ENCODE data around the gene CEPT1. TPM values are rescaled to one million over a fixed set of nuclear protein-coding genes. Genes with fewer than 3 reads are reported as not detected.
A peak's percentile ranks its signal among the peaks of the same experiment; 100 is the strongest.

CEPT1 gene
- total and polyA plus RNA-seq, 9 of the 15 experiments (the other 6 are each of a cell fraction or from before 2014, with no cell fraction given), result 24.4 to 72.6 (median 42.4) TPM

DNA sequence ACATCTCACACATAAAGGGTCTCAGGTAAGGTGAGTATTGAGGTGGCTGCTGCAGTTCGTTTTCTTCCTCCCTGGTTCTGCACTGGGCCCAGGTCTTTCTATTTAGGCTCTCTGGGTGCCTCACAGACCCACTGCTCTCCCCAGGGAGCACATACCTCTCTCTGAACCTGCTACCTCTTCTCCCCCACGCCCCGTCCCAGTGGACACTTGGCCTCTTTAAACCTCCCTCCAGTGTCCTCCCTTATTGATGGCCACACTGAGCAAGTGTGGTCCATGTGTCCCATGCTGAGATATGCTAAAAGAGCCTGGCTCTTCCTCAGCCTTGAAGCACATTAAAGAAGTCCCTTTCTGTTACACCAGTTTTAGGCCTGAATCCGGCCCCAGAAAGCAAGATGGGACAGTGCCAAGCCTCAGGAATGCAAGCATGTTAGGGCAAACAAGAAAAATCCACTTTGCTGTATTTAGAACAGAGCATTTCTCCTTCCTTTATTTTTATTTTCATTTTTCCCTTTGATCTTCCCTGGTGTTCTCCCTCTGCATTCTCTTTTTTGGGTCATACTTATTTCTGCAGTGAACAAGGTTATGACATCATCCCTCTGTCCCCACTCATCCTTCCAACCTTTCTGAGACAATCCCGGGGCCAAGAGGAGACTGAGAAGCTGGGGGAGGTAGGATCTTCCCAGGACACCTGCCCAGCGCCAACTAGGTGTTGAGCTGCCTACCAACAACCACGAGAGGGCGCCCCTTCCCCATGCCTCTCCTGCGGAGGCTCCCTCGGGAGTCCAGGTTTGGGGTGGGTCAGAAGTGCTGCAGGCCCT lies 82.5 kb downstream of the CEPT1 start (continued):
- TF ChIP-seq, protein P1, sequence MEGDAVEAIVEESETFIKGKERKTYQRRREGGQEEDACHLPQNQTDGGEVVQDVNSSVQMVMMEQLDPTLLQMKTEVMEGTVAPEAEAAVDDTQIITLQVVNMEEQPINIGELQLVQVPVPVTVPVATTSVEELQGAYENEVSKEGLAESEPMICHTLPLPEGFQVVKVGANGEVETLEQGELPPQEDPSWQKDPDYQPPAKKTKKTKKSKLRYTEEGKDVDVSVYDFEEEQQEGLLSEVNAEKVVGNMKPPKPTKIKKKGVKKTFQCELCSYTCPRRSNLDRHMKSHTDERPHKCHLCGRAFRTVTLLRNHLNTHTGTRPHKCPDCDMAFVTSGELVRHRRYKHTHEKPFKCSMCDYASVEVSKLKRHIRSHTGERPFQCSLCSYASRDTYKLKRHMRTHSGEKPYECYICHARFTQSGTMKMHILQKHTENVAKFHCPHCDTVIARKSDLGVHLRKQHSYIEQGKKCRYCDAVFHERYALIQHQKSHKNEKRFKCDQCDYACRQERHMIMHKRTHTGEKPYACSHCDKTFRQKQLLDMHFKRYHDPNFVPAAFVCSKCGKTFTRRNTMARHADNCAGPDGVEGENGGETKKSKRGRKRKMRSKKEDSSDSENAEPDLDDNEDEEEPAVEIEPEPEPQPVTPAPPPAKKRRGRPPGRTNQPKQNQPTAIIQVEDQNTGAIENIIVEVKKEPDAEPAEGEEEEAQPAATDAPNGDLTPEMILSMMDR (IDR thresholded peaks at IDR 0.05 in 2 of 3, conservative IDR thresholded peaks at IDR 0.05 in 1 of 3; ENCODE audit: insufficient read depth in 2 of 3, low read depth in 1 of 3, low read length in 3 of 3), result peak; percentile 95 to 97 (median 95)
- no peak for TF ChIP-seq NFE2L1 (tag; IDR thresholded peaks at IDR 0.05; ENCODE audit: borderline replicate concordance, low read depth)
- no peak for TF ChIP-seq NR2F6 (CRISPR knock-in tag; IDR thresholded peaks at IDR 0.05)
- TF ChIP-seq ZNF23 (CRISPR knock-in tag; IDR thresholded peaks at IDR 0.05), result no peak
- TF ChIP-seq, protein P2, sequence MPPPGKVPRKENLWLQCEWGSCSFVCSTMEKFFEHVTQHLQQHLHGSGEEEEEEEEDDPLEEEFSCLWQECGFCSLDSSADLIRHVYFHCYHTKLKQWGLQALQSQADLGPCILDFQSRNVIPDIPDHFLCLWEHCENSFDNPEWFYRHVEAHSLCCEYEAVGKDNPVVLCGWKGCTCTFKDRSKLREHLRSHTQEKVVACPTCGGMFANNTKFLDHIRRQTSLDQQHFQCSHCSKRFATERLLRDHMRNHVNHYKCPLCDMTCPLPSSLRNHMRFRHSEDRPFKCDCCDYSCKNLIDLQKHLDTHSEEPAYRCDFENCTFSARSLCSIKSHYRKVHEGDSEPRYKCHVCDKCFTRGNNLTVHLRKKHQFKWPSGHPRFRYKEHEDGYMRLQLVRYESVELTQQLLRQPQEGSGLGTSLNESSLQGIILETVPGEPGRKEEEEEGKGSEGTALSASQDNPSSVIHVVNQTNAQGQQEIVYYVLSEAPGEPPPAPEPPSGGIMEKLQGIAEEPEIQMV (tag; conservative IDR thresholded peaks at IDR 0.05; ENCODE audit: low read depth), result no peak
- no peak for TF ChIP-seq PHB (CRISPR knock-in tag; IDR thresholded peaks at IDR 0.05)
- TF ChIP-seq, protein P3, sequence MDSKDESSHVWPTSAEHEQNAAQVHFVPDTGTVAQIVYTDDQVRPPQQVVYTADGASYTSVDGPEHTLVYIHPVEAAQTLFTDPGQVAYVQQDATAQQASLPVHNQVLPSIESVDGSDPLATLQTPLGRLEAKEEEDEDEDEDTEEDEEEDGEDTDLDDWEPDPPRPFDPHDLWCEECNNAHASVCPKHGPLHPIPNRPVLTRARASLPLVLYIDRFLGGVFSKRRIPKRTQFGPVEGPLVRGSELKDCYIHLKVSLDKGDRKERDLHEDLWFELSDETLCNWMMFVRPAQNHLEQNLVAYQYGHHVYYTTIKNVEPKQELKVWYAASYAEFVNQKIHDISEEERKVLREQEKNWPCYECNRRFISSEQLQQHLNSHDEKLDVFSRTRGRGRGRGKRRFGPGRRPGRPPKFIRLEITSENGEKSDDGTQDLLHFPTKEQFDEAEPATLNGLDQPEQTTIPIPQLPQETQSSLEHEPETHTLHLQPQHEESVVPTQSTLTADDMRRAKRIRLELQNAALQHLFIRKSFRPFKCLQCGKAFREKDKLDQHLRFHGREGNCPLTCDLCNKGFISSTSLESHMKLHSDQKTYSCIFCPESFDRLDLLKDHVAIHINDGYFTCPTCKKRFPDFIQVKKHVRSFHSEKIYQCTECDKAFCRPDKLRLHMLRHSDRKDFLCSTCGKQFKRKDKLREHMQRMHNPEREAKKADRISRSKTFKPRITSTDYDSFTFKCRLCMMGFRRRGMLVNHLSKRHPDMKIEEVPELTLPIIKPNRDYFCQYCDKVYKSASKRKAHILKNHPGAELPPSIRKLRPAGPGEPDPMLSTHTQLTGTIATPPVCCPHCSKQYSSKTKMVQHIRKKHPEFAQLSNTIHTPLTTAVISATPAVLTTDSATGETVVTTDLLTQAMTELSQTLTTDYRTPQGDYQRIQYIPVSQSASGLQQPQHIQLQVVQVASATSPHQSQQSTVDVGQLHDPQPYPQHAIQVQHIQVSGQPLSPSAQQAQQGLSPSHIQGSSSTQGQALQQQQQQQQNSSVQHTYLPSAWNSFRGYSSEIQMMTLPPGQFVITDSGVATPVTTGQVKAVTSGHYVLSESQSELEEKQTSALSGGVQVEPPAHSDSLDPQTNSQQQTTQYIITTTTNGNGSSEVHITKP (IDR thresholded peaks at IDR 0.05; ENCODE audit: partially characterized antibody), result no peak
- TF ChIP-seq NR4A1 (CRISPR knock-in tag; IDR thresholded peaks at IDR 0.05), result no peak
- no peak for TF ChIP-seq NR4A1 (tag; IDR thresholded peaks at IDR 0.05)
- no peak for TF ChIP-seq ESRRB (CRISPR knock-in tag; IDR thresholded peaks at IDR 0.05; ENCODE audit: borderline replicate concordance)
- peak; percentile 44; the same call in 1 of the 2 replicates for TF ChIP-seq CREM (IDR thresholded peaks at IDR 0.05; ENCODE audit: low read depth)
- TF ChIP-seq ZKSCAN8 (CRISPR knock-in tag; IDR thresholded peaks at IDR 0.05), result no peak
- TF ChIP-seq POU5F1 (IDR thresholded peaks at IDR 0.05; ENCODE audit: borderline replicate concordance, low read depth, low read length, partially characterized antibody), result no peak
- no peak for TF ChIP-seq SIX5 (IDR thresholded peaks at IDR 0.05; ENCODE audit: borderline replicate concordance in 1 of 2, insufficient read depth in 1 of 2, low read depth in 1 of 2, low read length in 2 of 2)
- TF ChIP-seq, protein P4, sequence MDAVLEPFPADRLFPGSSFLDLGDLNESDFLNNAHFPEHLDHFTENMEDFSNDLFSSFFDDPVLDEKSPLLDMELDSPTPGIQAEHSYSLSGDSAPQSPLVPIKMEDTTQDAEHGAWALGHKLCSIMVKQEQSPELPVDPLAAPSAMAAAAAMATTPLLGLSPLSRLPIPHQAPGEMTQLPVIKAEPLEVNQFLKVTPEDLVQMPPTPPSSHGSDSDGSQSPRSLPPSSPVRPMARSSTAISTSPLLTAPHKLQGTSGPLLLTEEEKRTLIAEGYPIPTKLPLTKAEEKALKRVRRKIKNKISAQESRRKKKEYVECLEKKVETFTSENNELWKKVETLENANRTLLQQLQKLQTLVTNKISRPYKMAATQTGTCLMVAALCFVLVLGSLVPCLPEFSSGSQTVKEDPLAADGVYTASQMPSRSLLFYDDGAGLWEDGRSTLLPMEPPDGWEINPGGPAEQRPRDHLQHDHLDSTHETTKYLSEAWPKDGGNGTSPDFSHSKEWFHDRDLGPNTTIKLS (IDR thresholded peaks at IDR 0.05; ENCODE audit: borderline replicate concordance, low read depth), result no peak
- TF ChIP-seq, protein P5, sequence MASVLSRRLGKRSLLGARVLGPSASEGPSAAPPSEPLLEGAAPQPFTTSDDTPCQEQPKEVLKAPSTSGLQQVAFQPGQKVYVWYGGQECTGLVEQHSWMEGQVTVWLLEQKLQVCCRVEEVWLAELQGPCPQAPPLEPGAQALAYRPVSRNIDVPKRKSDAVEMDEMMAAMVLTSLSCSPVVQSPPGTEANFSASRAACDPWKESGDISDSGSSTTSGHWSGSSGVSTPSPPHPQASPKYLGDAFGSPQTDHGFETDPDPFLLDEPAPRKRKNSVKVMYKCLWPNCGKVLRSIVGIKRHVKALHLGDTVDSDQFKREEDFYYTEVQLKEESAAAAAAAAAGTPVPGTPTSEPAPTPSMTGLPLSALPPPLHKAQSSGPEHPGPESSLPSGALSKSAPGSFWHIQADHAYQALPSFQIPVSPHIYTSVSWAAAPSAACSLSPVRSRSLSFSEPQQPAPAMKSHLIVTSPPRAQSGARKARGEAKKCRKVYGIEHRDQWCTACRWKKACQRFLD (CRISPR knock-in tag; IDR thresholded peaks at IDR 0.05), result no peak

Measured in K562 (cell line).